Stimulated activated CD4-positive, alpha-beta T cell treated with anti-CD3 and anti-CD28 coated beads, Interleukin-15, amount 100 ng/mL, for 24 hours (primary cell): ENCODE data around the gene HABP4.

Experiments
- DNase-seq: peaks from one replicate; pipeline ENCODE4 v3.0.0-alpha.2; 2020

The HABP4 gene

DNA sequence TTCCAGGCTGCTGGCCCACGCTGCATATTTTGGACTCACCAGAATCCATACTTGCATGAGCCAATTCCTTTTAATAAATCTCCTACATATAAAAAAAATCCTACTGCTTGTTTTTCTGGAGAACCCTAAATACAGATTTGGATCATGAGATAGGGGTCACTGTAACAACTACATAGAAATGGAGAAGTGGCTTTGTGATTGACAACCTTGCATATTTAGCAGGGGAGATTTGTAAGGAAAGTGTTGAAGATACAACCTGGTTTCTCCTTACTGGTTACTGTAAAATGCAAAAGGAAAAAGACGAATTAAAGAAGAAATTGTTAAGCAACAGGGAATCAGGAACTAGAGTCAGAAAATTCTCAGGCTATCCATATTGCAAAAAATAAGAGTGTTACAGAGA is 74.8 kb downstream of the HABP4 start:
- DNase-seq = no peak

DNA sequence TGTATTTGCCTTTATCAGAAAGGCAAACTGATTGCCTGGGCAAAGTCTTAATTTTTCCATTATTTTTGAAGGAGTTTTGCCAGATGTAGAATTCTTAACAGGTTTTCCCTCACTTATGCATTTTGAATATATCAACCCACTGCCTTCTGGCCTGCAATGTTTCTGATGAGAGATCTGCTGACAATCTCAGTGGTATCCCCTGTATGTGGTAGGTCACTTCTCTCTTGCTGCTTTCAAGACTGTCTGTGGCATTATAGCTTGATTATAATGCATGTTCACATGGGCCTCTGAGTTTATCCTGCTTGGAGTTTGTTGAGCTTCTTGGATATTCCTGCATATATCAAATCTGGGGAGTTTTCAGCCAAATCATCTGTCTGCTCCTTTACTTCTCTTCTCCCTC is 82.2 kb downstream of the HABP4 start:
- no peak for DNase-seq

DNA sequence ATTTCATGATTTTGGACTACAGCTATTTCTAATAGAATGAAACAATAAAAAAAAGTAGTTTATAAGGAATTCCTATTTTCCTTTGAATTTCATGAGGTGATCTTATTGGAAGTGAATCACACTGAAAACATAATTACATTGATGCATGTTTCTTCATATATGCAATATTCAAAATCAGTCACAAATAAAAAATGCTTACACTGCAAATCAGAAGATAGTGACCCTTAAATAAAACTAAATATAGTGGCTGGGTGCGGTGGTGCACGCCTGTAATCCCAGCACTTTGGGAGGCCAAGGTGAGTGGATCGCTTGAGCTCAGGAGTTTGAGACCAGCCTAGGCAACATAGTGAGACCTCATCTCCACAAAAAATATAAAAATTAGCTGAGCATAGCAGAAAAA is 90.1 kb downstream of the HABP4 start:
- no peak for DNase-seq
